Astrocyte of the cerebellum (primary cell): ENCODE results near the gene LIMS1.

ENCODE experiments used
- DNase-seq: peaks from one replicate; pipeline ENCODE4 v3.0.0-alpha.2; 2011; ENCODE audit warnings: low read depth
- H3K4me3 ChIP-seq: 2 replicates; pipeline ENCODE4 v1.5.1; 2011; ENCODE audit warnings: mild to moderate bottlenecking, low read depth, low read length, moderate library complexity
- CTCF ChIP-seq: IDR thresholded peaks from 2 replicates; pipeline ENCODE4 v1.5.1; 2012; ENCODE audit warnings: low read length, low read depth, moderate library complexity, mild to moderate bottlenecking; ENCODE audit errors: missing control alignments
- in situ Hi-C: cut with HindIII; loops from 2 replicates; pipeline ENCODE4 v1.10.0; 2017; ENCODE audit warnings: low sequenced_read_pairs

The LIMS1 gene

DNA sequence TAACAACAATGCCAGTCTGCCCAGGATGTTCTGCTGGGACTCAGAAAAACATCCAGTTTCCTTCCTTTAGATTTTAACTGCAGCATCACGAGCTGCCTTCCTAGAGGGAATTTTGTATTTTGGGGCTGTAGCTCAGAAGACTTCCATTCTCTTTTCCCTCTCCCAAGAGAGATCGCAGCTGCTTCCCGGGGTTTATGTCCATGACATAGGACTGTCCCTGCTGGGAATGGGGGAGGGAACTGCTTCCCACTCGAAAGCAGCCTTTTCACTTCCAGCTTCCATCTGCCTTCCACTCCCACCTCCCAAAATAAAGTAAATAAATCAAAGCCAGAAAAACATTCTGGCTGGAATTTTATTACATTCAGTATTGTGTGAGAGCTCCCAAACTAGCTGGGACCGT, 52.4 kb downstream of the LIMS1 start:
- in situ Hi-C loops = no loop called here

GRCh38 chr2:108587621-108588020, 53.4 kb downstream of the LIMS1 start:
- H3K4me3 ChIP-seq = no peak overlapping the region
- in situ Hi-C loops = no loop called here
- TF ChIP-seq CTCF = no peak
- no peak for DNase-seq

More for the DNA sequence above, 52.4 kb downstream of the LIMS1 start:
- no peak for TF ChIP-seq CTCF
- no peak overlapping the region for H3K4me3 ChIP-seq
- no peak for DNase-seq

DNA sequence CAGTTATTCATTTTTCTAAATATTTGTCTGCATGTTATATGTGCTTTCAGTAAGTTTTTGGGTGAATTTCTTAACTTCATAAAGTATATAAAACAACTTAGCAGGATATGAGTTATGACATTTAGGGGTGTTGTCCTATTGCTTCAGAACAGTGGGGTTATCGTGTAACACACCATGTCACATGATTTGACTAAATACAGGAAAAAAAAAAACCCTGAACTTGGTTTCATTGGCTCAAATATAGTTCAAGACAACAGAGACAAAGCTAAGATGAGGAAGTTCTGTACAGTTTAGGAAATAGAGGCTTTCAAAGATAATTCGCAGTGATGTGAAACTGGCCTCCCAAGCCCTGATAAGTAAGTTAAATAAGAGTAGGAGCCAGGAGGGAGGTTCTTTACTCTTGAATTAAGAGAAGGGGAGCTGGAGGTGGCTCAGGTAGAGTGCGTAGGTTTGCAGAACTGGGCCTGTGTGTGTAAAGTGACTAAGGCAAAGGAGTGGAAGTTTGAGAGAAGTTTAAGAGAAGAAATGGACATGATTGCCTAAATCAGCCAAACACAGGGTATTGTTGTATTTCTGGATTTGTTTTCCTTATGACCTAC, 53.9 kb downstream of the LIMS1 start:
- no peak for TF ChIP-seq CTCF
- no peak for DNase-seq
- in situ Hi-C loops = no loop called here
- no peak overlapping the region for H3K4me3 ChIP-seq

GRCh38 chr2:108589372-108589771, 55.1 kb downstream of the LIMS1 start:
- in situ Hi-C loops = no loop called here
- H3K4me3 ChIP-seq = no peak overlapping the region
- no peak for DNase-seq
- no peak for TF ChIP-seq CTCF

GRCh38 chr2:108589781-108590180, 55.5 kb downstream of the LIMS1 start:
- H3K4me3 ChIP-seq = no peak overlapping the region
- in situ Hi-C loops = no loop called here
- TF ChIP-seq CTCF = no peak
- DNase-seq = no peak

GRCh38 chr2:108591163-108591562, 56.9 kb downstream of the LIMS1 start:
- in situ Hi-C loops = no loop called here
- H3K4me3 ChIP-seq = no peak overlapping the region
- no peak for DNase-seq
- no peak for TF ChIP-seq CTCF
